ENCODE results near the gene SMC1B. TPM values are rescaled to one million over a fixed set of nuclear protein-coding genes. Genes with fewer than 3 reads are reported as not detected.

The SMC1B gene
- total RNA-seq, 1 experiment from 2014 or later, result not detected

DNA sequence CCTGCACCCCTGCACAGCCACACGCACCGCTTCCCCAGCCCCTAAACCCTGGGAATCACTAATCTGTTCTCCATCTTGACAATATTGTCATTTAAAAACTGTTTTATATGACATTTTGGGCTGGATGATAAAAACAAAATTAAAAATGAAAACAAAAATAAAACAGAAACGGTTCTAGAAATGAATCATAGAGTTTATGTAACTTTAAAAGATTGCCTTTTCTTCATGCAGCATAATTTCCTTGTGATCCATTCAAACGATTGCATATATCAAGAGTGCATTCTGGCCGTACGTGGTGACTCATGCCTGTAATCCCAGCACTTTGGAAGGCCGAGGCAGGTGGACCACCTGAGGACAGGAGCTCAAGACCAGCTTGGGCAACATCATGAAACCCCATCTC is 110.2 kb downstream of the SMC1B start:
- Histone ChIP-seq H3K9me3 (ENCODE audit: low read depth, low read length, poor library complexity, severe bottlenecking) (no peaks in the 10 kb centered on the region), H3K36me3 (ENCODE audit: insufficient read depth, low read length, poor library complexity, severe bottlenecking) (no peaks in the 10 kb centered on the region), H3K4me3 (ENCODE audit: low read depth, low read length, poor library complexity, severe bottlenecking) (no peak overlapping the region), H3K4me1 (ENCODE audit: insufficient read depth, low read length, poor library complexity, severe bottlenecking) (no peaks in the 10 kb centered on the region), H3K27me3 (replicated peaks; ENCODE audit: insufficient read depth, low read depth, low read length, poor library complexity) (no peaks in the 10 kb centered on the region), H3K27ac (ENCODE audit: low read depth, low read length, poor library complexity, severe bottlenecking) (no peak overlapping the region)
- POLR2A ChIA-PET (ENCODE audit: low non-redundant PET), result no interaction called here
- BruUV-seq (replicated peaks), result no TSS peak
- no peak for DNase-seq (ENCODE audit: low spot score)
- intact Hi-C loops (cut with micrococcal nuclease; ENCODE audit: unreplicated experiment), result no loop called here
- TF ChIP-seq, protein P1, sequence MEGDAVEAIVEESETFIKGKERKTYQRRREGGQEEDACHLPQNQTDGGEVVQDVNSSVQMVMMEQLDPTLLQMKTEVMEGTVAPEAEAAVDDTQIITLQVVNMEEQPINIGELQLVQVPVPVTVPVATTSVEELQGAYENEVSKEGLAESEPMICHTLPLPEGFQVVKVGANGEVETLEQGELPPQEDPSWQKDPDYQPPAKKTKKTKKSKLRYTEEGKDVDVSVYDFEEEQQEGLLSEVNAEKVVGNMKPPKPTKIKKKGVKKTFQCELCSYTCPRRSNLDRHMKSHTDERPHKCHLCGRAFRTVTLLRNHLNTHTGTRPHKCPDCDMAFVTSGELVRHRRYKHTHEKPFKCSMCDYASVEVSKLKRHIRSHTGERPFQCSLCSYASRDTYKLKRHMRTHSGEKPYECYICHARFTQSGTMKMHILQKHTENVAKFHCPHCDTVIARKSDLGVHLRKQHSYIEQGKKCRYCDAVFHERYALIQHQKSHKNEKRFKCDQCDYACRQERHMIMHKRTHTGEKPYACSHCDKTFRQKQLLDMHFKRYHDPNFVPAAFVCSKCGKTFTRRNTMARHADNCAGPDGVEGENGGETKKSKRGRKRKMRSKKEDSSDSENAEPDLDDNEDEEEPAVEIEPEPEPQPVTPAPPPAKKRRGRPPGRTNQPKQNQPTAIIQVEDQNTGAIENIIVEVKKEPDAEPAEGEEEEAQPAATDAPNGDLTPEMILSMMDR (conservative IDR thresholded peaks at IDR 0.05; ENCODE audit: low read depth, low read length), result no peak
- TF ChIP-seq EZH2 (IDR thresholded peaks at IDR 0.05; ENCODE audit: borderline replicate concordance, low read depth, low read length, poor library complexity, severe bottlenecking), result no peak
- CTCF ChIA-PET, result no interaction called here

DNA sequence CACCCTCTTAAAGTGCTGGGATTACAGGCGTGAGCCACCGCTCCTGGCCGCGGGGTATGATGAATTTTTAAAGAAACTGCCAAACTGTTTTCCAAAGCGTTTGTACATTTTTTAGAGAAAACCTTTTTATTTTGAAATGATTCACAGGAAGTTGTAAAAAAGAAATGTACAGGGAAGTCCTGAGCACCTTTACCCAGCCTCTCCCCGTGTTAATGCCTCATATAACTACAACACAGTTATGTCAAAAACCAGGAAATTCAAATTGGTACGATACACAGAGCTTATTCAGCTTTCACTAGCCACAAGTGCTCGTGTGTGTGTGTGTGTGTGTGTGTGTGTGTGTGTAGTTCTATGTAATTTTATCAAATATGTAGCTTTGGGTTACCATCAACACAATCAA is 110.6 kb downstream of the SMC1B start:
- no TSS peak for BruUV-seq (replicated peaks)
- no peak overlapping the region for H3K4me3 ChIP-seq (ENCODE audit: low read depth, low read length, poor library complexity, severe bottlenecking)
- ChIA-PET POLR2A (ENCODE audit: low non-redundant PET) (no interaction called here), CTCF (interaction anchor here (0.6 kb wide), 1 partner anchor 306 kb away, joined by 3 read pairs; no protein-coding TSS in a partner anchor)
- no peaks in the 10 kb centered on the region for H3K36me3 ChIP-seq (ENCODE audit: insufficient read depth, low read length, poor library complexity, severe bottlenecking)
- H3K27ac ChIP-seq (ENCODE audit: low read depth, low read length, poor library complexity, severe bottlenecking), result no peak overlapping the region
- intact Hi-C loops (cut with micrococcal nuclease; ENCODE audit: unreplicated experiment), result no loop called here
- no peaks in the 10 kb centered on the region for H3K9me3 ChIP-seq (ENCODE audit: low read depth, low read length, poor library complexity, severe bottlenecking)
- no peak for TF ChIP-seq EZH2 (IDR thresholded peaks at IDR 0.05; ENCODE audit: borderline replicate concordance, low read depth, low read length, poor library complexity, severe bottlenecking)
- TF ChIP-seq, protein P1 (conservative IDR thresholded peaks at IDR 0.05; ENCODE audit: low read depth, low read length), result no peak
- no peak for DNase-seq (ENCODE audit: low spot score)
- H3K27me3 ChIP-seq (replicated peaks; ENCODE audit: insufficient read depth, low read depth, low read length, poor library complexity), result no peaks in the 10 kb centered on the region
- no peaks in the 10 kb centered on the region for H3K4me1 ChIP-seq (ENCODE audit: insufficient read depth, low read length, poor library complexity, severe bottlenecking)

DNA sequence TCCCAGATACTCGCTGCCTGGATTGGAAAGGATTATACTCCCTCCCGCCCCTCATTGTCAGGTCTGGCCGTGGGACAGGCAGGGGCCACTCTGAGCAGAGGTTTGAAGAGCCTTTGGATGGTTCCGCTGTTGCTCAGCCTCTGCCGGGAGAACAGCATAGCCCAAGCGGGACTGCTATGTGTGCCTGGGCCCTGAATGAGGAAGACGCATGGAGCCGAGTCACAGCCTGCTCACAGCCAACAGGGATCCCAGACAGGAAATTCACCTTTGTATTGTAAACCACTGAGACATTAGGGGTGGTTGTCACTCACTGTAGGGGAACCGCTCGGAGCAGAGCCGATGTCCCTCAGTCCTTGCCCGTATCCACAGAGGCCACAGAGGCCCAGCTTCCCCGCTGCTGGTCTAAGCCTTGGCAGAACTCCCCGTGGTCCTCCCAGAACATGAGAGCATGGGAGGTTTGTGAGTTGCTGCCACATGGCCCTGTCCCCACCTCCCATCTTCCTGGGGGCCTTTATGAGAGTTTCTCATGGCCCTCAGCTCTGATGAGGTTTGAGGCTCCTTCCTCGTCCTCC is 114.4 kb downstream of the SMC1B start:
- H3K27ac ChIP-seq (ENCODE audit: low read depth, low read length, poor library complexity, severe bottlenecking), result no peak overlapping the region
- H3K4me3 ChIP-seq (ENCODE audit: low read depth, low read length, poor library complexity, severe bottlenecking), result no peak overlapping the region
- no peaks in the 10 kb centered on the region for H3K36me3 ChIP-seq (ENCODE audit: insufficient read depth, low read length, poor library complexity, severe bottlenecking)
- POLR2A ChIA-PET (ENCODE audit: low non-redundant PET), result no interaction called here
- no peak for DNase-seq (ENCODE audit: low spot score)
- no peaks in the 10 kb centered on the region for H3K4me1 ChIP-seq (ENCODE audit: insufficient read depth, low read length, poor library complexity, severe bottlenecking)
- no peaks in the 10 kb centered on the region for H3K27me3 ChIP-seq (replicated peaks; ENCODE audit: insufficient read depth, low read depth, low read length, poor library complexity)
- no TSS peak for BruUV-seq (replicated peaks)
- CTCF ChIA-PET, result no interaction called here
- intact Hi-C loops (cut with micrococcal nuclease; ENCODE audit: unreplicated experiment), result no loop called here
- TF ChIP-seq, protein P1 (conservative IDR thresholded peaks at IDR 0.05; ENCODE audit: low read depth, low read length), result no peak
- TF ChIP-seq EZH2 (IDR thresholded peaks at IDR 0.05; ENCODE audit: borderline replicate concordance, low read depth, low read length, poor library complexity, severe bottlenecking), result no peak
- no peaks in the 10 kb centered on the region for H3K9me3 ChIP-seq (ENCODE audit: low read depth, low read length, poor library complexity, severe bottlenecking)
